ENCODE data around the gene IGSF21. TPM values are rescaled to one million over a fixed set of nuclear protein-coding genes. Genes with fewer than 3 reads are reported as not detected.

Gene IGSF21
- total RNA-seq, 2 experiments from 2014 or later = not detected

DNA sequence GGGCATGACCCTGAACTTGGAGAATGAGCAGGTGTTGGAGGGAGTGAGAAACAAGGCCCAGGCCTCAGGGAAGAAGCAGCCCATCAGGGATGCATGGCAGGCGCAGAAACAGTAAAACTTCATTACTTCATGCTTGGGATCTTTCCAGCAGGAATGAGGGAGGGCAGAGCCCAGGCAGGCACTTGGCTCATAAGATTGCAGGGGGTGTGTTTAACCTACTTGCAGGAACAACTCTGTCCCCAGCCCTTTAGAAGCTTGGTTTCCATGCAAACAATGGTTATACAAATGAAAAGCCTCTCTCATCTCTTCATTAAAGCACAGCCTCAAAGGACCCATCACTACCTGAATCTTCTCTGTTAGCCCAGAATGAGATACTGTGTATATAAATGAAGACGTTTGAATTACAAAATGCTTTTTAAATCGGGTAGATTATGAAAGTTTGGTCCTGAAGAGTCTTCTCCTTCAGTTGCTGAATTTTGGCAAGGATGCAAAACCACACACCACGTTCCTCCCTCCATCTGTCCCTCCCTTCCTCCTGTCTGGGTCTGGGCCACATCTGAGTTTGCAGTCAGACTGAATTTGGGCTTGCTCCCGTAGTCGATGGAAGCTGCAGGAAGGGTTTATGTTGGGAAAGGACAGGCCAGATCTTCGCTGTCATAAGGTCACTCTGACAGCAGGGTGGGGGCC lies 218.8 kb downstream of the IGSF21 start:
- ChIA-PET CTCF (no interaction called here), POLR2A (no interaction called here)
- intact Hi-C loops (cut with micrococcal nuclease) = no loop called here
- Mint-ChIP-seq H3K9me3 (no peaks in the 10 kb centered on the region), H3K27ac (no peak overlapping the region), H3K27me3 (peaks cover 22% of the 10 kb centered on the region), H3K4me1 (ENCODE audit: low read depth) (no peaks in the 10 kb centered on the region), H3K36me3 (ENCODE audit: low read depth) (no peaks in the 10 kb centered on the region), H3K4me3 (no peak overlapping the region)
- TF ChIP-seq, protein P1, sequence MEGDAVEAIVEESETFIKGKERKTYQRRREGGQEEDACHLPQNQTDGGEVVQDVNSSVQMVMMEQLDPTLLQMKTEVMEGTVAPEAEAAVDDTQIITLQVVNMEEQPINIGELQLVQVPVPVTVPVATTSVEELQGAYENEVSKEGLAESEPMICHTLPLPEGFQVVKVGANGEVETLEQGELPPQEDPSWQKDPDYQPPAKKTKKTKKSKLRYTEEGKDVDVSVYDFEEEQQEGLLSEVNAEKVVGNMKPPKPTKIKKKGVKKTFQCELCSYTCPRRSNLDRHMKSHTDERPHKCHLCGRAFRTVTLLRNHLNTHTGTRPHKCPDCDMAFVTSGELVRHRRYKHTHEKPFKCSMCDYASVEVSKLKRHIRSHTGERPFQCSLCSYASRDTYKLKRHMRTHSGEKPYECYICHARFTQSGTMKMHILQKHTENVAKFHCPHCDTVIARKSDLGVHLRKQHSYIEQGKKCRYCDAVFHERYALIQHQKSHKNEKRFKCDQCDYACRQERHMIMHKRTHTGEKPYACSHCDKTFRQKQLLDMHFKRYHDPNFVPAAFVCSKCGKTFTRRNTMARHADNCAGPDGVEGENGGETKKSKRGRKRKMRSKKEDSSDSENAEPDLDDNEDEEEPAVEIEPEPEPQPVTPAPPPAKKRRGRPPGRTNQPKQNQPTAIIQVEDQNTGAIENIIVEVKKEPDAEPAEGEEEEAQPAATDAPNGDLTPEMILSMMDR (IDR thresholded peaks at IDR 0.05) = no peak
- no peak for DNase-seq
- ATAC-seq = no peak

DNA sequence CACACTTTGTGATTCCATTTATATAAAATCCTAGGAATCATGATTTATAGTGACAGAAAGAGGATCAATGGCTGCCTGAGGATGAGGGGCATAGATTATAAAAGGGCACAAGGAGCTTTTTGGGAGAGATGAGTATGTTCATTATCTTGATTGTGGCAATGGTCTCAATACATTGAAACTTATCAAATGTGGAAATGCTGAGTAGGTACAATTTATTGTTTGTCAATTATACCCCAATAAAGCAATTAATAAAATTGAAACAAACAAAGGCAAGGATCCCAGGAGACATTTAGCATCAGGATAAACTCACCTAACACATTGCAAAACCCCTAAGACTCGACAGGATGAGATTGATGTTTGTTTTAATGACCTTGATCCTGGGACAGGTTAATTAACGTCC lies 220.1 kb downstream of the IGSF21 start:
- TF ChIP-seq, protein P1 (IDR thresholded peaks at IDR 0.05) = no peak
- intact Hi-C loops (cut with micrococcal nuclease) = no loop called here
- DNase-seq = no peak
- ChIA-PET POLR2A (no interaction called here), CTCF (no interaction called here)
- ATAC-seq = no peak
- Mint-ChIP-seq H3K27ac (no peak overlapping the region), H3K4me1 (ENCODE audit: low read depth) (no peaks in the 10 kb centered on the region), H3K9me3 (no peaks in the 10 kb centered on the region), H3K36me3 (ENCODE audit: low read depth) (no peaks in the 10 kb centered on the region), H3K27me3 (peaks cover 24% of the 10 kb centered on the region), H3K4me3 (no peak overlapping the region)

DNA sequence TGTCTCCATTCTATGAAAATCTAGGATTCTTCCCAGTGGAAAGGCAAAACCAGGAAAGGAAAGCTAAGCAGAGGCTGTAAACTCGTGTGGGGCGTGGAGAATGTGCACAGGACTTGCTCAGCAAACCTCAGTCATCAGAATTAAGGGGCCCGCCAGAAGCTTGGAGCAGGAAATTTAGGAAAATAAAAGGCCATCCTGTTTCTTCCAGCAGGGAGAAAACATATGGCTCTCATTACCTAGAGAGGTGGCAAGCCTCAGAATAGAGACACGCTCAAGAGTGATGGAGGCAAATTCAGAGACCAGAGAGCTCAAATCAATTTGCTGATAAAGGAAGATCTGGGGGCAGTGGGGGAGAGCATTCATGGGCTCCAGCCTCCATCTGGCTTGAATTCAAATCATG lies 221.2 kb downstream of the IGSF21 start:
- CTCF ChIA-PET = no interaction called here
- peaks cover 19% of the 10 kb centered on the region for H3K27me3 Mint-ChIP-seq
- POLR2A ChIA-PET = no interaction called here
- no peaks in the 10 kb centered on the region for H3K36me3 Mint-ChIP-seq (ENCODE audit: low read depth)
- no peaks in the 10 kb centered on the region for H3K4me1 Mint-ChIP-seq (ENCODE audit: low read depth)
- no peak overlapping the region for H3K4me3 Mint-ChIP-seq
- ATAC-seq (no peak), DNase-seq (no peak)
- TF ChIP-seq, protein P1 (IDR thresholded peaks at IDR 0.05) = no peak
- no peaks in the 10 kb centered on the region for H3K9me3 Mint-ChIP-seq
- H3K27ac Mint-ChIP-seq = no peak overlapping the region
- intact Hi-C loops (cut with micrococcal nuclease) = no loop called here

DNA sequence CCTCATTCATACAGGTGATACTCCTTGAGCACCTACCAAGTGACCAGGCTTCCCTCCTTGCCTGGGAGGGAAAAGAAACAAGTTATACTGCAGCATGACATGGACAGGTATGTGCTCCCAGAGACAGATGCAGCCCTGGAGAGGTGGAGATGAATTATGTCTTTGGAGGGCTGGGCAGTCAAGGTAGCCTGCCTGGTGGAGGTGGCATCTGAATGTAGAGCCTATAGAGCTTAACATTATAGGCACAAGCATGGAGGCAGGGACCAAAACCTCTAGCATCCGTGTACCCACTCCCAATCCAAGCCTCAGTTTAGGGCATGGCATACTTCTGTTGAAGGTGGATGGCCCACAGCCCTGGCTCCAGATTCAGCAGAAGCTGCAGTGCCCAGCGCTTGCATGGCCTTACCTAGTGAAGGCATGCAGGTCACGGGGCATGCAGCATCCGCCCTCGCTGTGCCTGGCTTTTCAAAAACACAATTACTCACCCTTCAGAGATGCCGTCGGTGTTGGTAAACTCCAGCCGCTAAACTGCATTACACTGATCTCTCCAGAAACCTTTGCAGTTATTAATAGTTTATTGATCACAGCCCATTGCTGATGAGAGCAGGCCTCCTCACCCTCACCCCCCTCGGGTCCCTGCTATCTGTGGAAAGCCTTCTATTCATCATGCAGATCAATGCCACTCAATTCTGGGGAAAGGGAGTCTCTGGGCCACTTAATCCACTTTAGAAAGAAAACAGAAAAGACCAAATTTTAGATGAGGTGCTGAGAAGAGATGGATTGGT lies 222.1 kb downstream of the IGSF21 start:
- no peaks in the 10 kb centered on the region for H3K9me3 Mint-ChIP-seq
- no peak overlapping the region for H3K27ac Mint-ChIP-seq
- ATAC-seq (no peak), DNase-seq (no peak)
- CTCF ChIA-PET = no interaction called here
- no peak overlapping the region for H3K4me3 Mint-ChIP-seq
- POLR2A ChIA-PET = no interaction called here
- no peaks in the 10 kb centered on the region for H3K36me3 Mint-ChIP-seq (ENCODE audit: low read depth)
- TF ChIP-seq, protein P1 (IDR thresholded peaks at IDR 0.05) = no peak
- H3K27me3 Mint-ChIP-seq = peaks cover 13% of the 10 kb centered on the region
- intact Hi-C loops (cut with micrococcal nuclease) = no loop called here
- H3K4me1 Mint-ChIP-seq (ENCODE audit: low read depth) = no peaks in the 10 kb centered on the region

DNA sequence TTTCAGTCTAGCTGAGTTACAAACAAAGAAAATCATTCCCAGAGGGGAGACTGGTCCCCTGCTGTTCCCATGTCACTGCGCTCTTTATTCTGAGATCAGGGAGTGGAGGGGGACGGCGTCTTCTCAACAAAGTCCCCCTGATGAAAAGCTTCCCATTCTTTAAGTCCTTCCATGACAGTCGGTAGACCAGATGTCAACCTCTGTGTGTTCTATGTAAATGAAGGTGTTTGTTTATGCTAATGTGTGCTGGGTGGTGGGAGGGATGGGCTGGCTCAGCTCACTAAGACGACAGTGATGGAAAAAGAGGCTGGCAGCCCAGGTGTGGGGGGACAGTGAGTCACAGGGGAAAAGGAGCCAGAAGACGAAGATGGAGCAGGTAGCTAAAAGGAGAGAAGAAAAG lies 225.0 kb downstream of the IGSF21 start:
- ATAC-seq (no peak), DNase-seq (no peak)
- no peaks in the 10 kb centered on the region for H3K9me3 Mint-ChIP-seq
- H3K27me3 Mint-ChIP-seq = peaks cover 10% of the 10 kb centered on the region
- no peak overlapping the region for H3K4me3 Mint-ChIP-seq
- ChIA-PET CTCF (no interaction called here), POLR2A (no interaction called here)
- TF ChIP-seq, protein P1 (IDR thresholded peaks at IDR 0.05) = no peak
- H3K27ac Mint-ChIP-seq = no peak overlapping the region
- no peaks in the 10 kb centered on the region for H3K36me3 Mint-ChIP-seq (ENCODE audit: low read depth)
- intact Hi-C loops (cut with micrococcal nuclease) = no loop called here
- H3K4me1 Mint-ChIP-seq (ENCODE audit: low read depth) = no peaks in the 10 kb centered on the region

Measured in activated CD8-positive, alpha-beta T cell treated with anti-CD3 and anti-CD28 coated beads for 36 hours (primary cell).